ENCODE measurements around the gene RPUSD3.

Gene RPUSD3

GRCh38 chr3:9886328-9886727 is 42.5 kb upstream of the RPUSD3 start:
- Histone ChIP-seq H3F3A (ENCODE audit: insufficient read depth, low read length) (no peaks in the 10 kb centered on the region), H3K36me3 (ENCODE audit: insufficient read depth, low read length) (no peaks in the 10 kb centered on the region), H2AFZ (ENCODE audit: low read length) (no peak overlapping the region), H3K9ac (ENCODE audit: low read length) (no peak overlapping the region), H3K9me2 (ENCODE audit: low read depth, low read length) (no peaks in the 10 kb centered on the region), H3K4me1 (ENCODE audit: insufficient read depth, low read length, severe bottlenecking) (peaks cover 9% of the 10 kb centered on the region), H3K79me2 (ENCODE audit: insufficient read depth, low read length) (peaks cover 7% of the 10 kb centered on the region), H3K27me3 (ENCODE audit: insufficient read depth, low read length) (peaks cover 4% of the 10 kb centered on the region; the same call in 1 of the 2 replicates), H3K27ac (ENCODE audit: low read depth, low read length, poor library complexity, severe bottlenecking) (no peak overlapping the region), H3K9me3 (ENCODE audit: low read length) (no peaks in the 10 kb centered on the region), H3K4me3 (ENCODE audit: low read depth, low read length, poor library complexity, severe bottlenecking) (no peak overlapping the region), H4K20me1 (ENCODE audit: insufficient read depth, low read length) (no peaks in the 10 kb centered on the region), H3K4me2 (ENCODE audit: low read length) (no peak overlapping the region)
- TF ChIP-seq CTCF (IDR thresholded peaks at IDR 0.05; ENCODE audit: low read length) (no peak), EZH2 (IDR thresholded peaks at IDR 0.05; ENCODE audit: borderline replicate concordance, low read length) (no peak)

GRCh38 chr3:9884555-9885165 is 40.9 kb upstream of the RPUSD3 start:
- H2AFZ ChIP-seq (ENCODE audit: low read length), result no peak overlapping the region
- H3K9ac ChIP-seq (ENCODE audit: low read length), result no peak overlapping the region
- TF ChIP-seq EZH2 (IDR thresholded peaks at IDR 0.05; ENCODE audit: borderline replicate concordance, low read length) (no peak), CTCF (IDR thresholded peaks at IDR 0.05; ENCODE audit: low read length) (no peak)

GRCh38 chr3:9883706-9884554 is 40.1 kb upstream of the RPUSD3 start:
- no peak for TF ChIP-seq CTCF (IDR thresholded peaks at IDR 0.05; ENCODE audit: low read length)
- no peak for TF ChIP-seq EZH2 (IDR thresholded peaks at IDR 0.05; ENCODE audit: borderline replicate concordance, low read length)
- no peaks in the 10 kb centered on the region for H3K9me2 ChIP-seq (ENCODE audit: low read depth, low read length)
- no peak overlapping the region for H3K27ac ChIP-seq (ENCODE audit: low read depth, low read length, poor library complexity, severe bottlenecking)
- H3K4me3 ChIP-seq (ENCODE audit: low read depth, low read length, poor library complexity, severe bottlenecking), result no peak overlapping the region
- no peaks in the 10 kb centered on the region for H3K4me1 ChIP-seq (ENCODE audit: insufficient read depth, low read length, severe bottlenecking)
- H3K4me2 ChIP-seq (ENCODE audit: low read length), result no peak overlapping the region
- H3K79me2 ChIP-seq (ENCODE audit: insufficient read depth, low read length), result no peaks in the 10 kb centered on the region
- H2AFZ ChIP-seq (ENCODE audit: low read length), result no peak overlapping the region
- no peaks in the 10 kb centered on the region for H3K36me3 ChIP-seq (ENCODE audit: insufficient read depth, low read length)
- H3K9me3 ChIP-seq (ENCODE audit: low read length), result no peaks in the 10 kb centered on the region
- H3K9ac ChIP-seq (ENCODE audit: low read length), result no peak overlapping the region
- H3K27me3 ChIP-seq (ENCODE audit: insufficient read depth, low read length), result peaks cover 4% of the 10 kb centered on the region; the same call in 1 of the 2 replicates
- H3F3A ChIP-seq (ENCODE audit: insufficient read depth, low read length), result no peaks in the 10 kb centered on the region
- H4K20me1 ChIP-seq (ENCODE audit: insufficient read depth, low read length), result no peaks in the 10 kb centered on the region

More at GRCh38 chr3:9884555-9885165, 40.9 kb upstream of the RPUSD3 start:
- Histone ChIP-seq H3K27me3 (ENCODE audit: insufficient read depth, low read length) (peaks cover 4% of the 10 kb centered on the region; the same call in 1 of the 2 replicates), H3F3A (ENCODE audit: insufficient read depth, low read length) (no peaks in the 10 kb centered on the region), H3K4me2 (ENCODE audit: low read length) (no peak overlapping the region), H4K20me1 (ENCODE audit: insufficient read depth, low read length) (no peaks in the 10 kb centered on the region), H3K79me2 (ENCODE audit: insufficient read depth, low read length) (no peaks in the 10 kb centered on the region), H3K27ac (ENCODE audit: low read depth, low read length, poor library complexity, severe bottlenecking) (no peak overlapping the region), H3K4me3 (ENCODE audit: low read depth, low read length, poor library complexity, severe bottlenecking) (no peak overlapping the region), H3K9me3 (ENCODE audit: low read length) (no peaks in the 10 kb centered on the region), H3K9me2 (ENCODE audit: low read depth, low read length) (no peaks in the 10 kb centered on the region), H3K4me1 (ENCODE audit: insufficient read depth, low read length, severe bottlenecking) (no peaks in the 10 kb centered on the region), H3K36me3 (ENCODE audit: insufficient read depth, low read length) (no peaks in the 10 kb centered on the region)
